ENCODE data around the gene LRRC37A3.

Gene LRRC37A3

DNA sequence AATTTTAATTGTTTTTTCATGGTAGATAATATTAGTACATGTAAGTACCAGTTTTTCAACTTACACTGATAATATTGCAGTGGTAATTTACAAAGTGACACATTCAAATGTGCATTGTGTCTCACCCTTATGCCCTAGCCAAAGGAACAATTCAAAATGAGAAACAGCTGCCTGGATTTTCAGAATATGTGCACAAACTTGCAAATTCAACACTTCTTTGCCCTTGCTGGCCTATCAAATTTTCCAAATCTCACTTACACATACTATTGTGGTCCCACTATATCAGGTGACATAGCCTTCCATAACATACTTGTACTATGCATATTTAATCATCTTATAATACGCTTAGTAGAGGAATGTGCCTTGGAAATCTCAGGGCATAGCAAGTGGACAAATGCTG lies 32.6 kb upstream of the LRRC37A3 start:
- H3K4me1 ChIP-seq, result no peaks in the 10 kb centered on the region
- H3K27me3 ChIP-seq, result no peaks in the 10 kb centered on the region
- intact Hi-C loops (cut with DNase I; ENCODE audit: low total_unique reads), result no loop called here
- H3K4me3 ChIP-seq, result no peak overlapping the region
- H3K27ac ChIP-seq, result no peak overlapping the region
- DNase-seq, result no peak
- no peaks in the 10 kb centered on the region for H3K9me3 ChIP-seq
- TF ChIP-seq, protein P1, sequence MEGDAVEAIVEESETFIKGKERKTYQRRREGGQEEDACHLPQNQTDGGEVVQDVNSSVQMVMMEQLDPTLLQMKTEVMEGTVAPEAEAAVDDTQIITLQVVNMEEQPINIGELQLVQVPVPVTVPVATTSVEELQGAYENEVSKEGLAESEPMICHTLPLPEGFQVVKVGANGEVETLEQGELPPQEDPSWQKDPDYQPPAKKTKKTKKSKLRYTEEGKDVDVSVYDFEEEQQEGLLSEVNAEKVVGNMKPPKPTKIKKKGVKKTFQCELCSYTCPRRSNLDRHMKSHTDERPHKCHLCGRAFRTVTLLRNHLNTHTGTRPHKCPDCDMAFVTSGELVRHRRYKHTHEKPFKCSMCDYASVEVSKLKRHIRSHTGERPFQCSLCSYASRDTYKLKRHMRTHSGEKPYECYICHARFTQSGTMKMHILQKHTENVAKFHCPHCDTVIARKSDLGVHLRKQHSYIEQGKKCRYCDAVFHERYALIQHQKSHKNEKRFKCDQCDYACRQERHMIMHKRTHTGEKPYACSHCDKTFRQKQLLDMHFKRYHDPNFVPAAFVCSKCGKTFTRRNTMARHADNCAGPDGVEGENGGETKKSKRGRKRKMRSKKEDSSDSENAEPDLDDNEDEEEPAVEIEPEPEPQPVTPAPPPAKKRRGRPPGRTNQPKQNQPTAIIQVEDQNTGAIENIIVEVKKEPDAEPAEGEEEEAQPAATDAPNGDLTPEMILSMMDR (IDR thresholded peaks at IDR 0.05), result no peak
- H3K36me3 ChIP-seq, result no peaks in the 10 kb centered on the region

DNA sequence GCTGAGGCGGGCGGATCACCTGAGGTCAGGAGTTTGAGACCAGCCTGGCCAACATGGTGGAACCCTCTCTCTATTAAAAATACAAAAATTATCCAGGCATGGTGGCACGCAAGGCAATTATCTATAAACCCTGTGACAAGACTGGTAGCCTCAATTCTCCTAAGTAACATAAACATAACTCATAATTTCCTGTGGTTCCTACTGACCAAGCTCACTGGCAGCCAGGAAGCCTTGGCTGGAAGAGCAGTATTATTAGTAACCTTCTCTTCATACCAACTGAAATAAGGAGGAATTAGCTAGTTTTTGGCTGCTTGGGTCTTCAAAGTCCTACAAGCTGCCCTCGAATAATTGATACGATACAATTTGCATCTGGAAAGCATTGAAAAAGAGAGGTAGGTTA lies 31.6 kb upstream of the LRRC37A3 start:
- TF ChIP-seq, protein P1 (IDR thresholded peaks at IDR 0.05), result no peak
- no peaks in the 10 kb centered on the region for H3K36me3 ChIP-seq
- H3K4me1 ChIP-seq, result no peaks in the 10 kb centered on the region
- no peak overlapping the region for H3K4me3 ChIP-seq
- intact Hi-C loops (cut with DNase I; ENCODE audit: low total_unique reads), result no loop called here
- no peaks in the 10 kb centered on the region for H3K27me3 ChIP-seq
- no peak overlapping the region for H3K27ac ChIP-seq
- DNase-seq, result no peak
- H3K9me3 ChIP-seq, result no peaks in the 10 kb centered on the region

DNA sequence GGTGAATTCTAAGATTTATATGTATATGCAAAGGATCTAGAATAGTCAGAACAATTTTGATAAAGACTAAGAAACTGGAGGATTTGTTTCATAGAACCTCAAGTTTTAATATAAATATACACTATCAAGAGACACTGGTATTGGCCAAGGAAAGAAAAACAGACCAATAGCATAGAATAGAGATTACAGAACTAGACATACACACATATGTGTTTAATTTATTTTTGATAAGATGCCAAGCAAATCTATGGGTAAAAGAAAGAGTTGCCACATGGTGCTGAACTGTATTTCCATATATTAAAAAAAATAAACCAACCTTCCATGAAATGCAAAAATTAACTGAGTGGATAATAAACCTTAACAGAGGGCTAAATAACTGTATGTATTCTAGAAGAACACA lies 27.9 kb upstream of the LRRC37A3 start:
- Histone ChIP-seq H3K27ac (no peak overlapping the region), H3K4me1 (no peaks in the 10 kb centered on the region), H3K4me3 (no peak overlapping the region), H3K27me3 (no peaks in the 10 kb centered on the region), H3K36me3 (no peaks in the 10 kb centered on the region), H3K9me3 (no peaks in the 10 kb centered on the region)
- DNase-seq, result no peak
- TF ChIP-seq, protein P1 (IDR thresholded peaks at IDR 0.05), result no peak
- intact Hi-C loops (cut with DNase I; ENCODE audit: low total_unique reads), result no loop called here

DNA sequence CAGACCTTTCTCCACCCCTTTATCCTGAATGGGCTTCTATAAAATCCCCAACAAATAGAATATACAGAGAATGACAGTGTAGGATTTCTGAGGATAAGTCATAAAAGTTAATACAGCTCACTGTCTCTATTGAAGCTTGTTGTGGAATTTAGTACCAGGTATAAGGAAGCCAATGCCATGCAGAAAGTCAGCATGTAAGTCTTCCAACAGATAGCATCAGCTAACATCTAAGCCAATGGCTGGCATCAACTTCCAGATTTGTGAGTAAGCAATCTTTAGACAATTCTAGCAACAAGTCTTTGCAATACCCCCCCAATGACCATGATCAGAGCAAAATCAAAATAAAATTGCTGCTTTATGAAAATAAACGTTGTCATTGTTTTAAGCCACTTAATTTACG lies 22.5 kb upstream of the LRRC37A3 start:
- Histone ChIP-seq H3K36me3 (no peaks in the 10 kb centered on the region), H3K4me1 (no peaks in the 10 kb centered on the region), H3K9me3 (no peaks in the 10 kb centered on the region), H3K4me3 (no peak overlapping the region), H3K27ac (no peak overlapping the region), H3K27me3 (no peaks in the 10 kb centered on the region)
- DNase-seq, result no peak
- intact Hi-C loops (cut with DNase I; ENCODE audit: low total_unique reads), result no loop called here
- TF ChIP-seq, protein P1 (IDR thresholded peaks at IDR 0.05), result no peak

DNA sequence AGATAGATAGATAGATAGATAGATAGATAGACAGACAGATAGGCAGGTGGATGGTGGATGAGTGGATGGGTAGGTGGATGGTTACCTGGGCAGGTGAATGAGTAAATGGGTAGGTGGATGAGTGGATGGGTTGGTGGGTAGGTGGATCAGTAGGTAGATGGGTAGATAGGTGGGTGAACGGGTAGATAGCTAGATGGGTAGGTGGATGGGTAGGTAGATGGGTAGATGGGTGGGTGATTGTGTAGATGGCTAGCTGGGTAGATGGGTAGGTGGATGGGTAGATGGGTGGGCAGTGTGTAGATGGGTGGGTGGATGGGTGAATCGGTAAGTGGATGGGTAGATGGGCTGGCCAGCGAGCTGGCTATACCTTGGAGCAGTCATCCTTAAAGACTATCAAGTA lies 21.8 kb upstream of the LRRC37A3 start:
- no peak overlapping the region for H3K27ac ChIP-seq
- H3K9me3 ChIP-seq, result no peaks in the 10 kb centered on the region
- intact Hi-C loops (cut with DNase I; ENCODE audit: low total_unique reads), result no loop called here
- no peaks in the 10 kb centered on the region for H3K27me3 ChIP-seq
- DNase-seq, result no peak
- H3K4me3 ChIP-seq, result no peak overlapping the region
- H3K36me3 ChIP-seq, result no peaks in the 10 kb centered on the region
- TF ChIP-seq, protein P1 (IDR thresholded peaks at IDR 0.05), result no peak
- H3K4me1 ChIP-seq, result no peaks in the 10 kb centered on the region

DNA sequence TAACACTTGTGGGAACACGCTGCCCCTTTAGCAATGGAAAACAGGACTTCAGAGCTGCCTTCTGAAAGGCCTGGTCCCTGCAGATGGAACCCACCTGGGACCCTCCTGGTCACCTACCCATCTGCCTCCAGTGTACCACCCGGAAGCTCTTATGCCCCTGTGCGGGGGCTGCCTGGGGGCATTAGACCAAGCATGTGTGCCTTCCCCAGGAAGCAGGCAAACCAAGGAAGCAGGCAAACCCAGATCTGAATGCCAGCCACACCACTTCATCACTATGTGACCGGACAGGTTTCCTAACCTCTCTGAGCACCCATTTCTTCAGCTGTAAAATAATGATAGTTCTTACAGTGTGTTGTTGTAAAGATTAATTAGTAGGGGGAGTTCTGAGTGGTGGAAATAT lies 20.8 kb upstream of the LRRC37A3 start:
- Histone ChIP-seq H3K4me3 (no peak overlapping the region), H3K27me3 (no peaks in the 10 kb centered on the region), H3K9me3 (no peaks in the 10 kb centered on the region), H3K36me3 (no peaks in the 10 kb centered on the region), H3K4me1 (no peaks in the 10 kb centered on the region), H3K27ac (no peak overlapping the region)
- no peak for DNase-seq
- TF ChIP-seq, protein P1 (IDR thresholded peaks at IDR 0.05), result no peak
- intact Hi-C loops (cut with DNase I; ENCODE audit: low total_unique reads), result no loop called here

Measured in tibial artery (tissue), 4 donors.